Measurements from ENCODE around the gene IZUMO1R.
"Not testable (repeated sequence)": the region's sequence is repeated elsewhere in the genome, so short reads cannot be mapped to it uniquely, and the experiment has no call there.

The IZUMO1R gene

DNA sequence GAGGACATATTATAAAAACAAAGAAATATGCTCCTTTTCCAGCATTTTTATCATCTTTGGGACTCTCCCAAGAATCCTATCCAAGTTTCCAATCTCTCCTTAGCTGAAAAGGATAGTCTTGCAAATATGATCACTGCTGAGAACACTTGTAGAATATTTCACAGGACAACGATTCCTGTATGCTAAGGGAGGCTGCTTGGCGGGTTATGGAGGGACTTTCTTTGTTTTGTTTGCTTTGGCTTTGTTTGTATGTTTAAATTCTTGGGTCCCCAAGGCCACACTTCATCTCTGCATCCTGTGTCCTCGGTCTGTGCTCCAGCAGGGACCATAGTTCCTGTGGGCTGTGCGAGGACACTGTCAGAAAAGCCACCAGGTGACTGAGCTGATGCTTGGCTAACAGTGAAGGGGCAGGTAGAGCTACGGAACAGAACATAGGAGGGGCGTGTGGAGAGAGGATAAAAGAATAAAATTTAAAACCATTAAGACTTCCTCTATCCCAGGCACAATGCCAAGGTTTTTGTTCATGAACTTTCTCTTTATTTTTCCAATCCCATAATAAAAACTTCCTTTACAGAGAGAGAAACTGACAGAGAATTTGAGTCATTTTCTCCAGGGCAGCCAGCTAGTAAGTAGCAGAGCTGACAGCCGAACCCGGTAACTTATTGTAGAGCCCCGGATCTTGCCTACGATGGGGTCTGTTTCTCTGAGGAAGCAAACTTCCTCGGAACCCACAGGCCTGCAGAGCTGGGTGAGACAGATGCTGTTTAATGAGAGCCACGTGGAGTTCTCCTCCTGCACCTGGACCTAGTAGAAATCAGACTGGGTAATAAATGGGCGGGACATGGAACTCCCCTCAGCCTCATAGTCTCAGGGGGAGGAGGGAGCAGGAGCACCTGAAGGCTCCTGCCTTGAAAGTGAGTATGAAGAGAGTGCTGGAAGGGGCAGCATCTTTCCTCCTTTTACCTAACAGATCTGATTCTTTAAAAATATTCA, at the start of gene IZUMO1R:
TSS of gene IZUMO1R (plus strand) at position 615 of the 993 bp plus-strand sequence. CDS start 1,057 bp downstream, outside the sequence.
- DNase-seq (ENCODE audit: low spot score) = no peak

- no peak for DNase-seq (ENCODE audit: low spot score)
Measured at GRCh38 chr11:94271885-94272372, 32.5 kb upstream of the IZUMO1R start.

GRCh38 chr11:94272738-94273313, 31.6 kb upstream of the IZUMO1R start:
- no peak for DNase-seq (ENCODE audit: low spot score)

GRCh38 chr11:94275961-94276360, 28.4 kb upstream of the IZUMO1R start:
- DNase-seq (ENCODE audit: low spot score) = no peak

DNA sequence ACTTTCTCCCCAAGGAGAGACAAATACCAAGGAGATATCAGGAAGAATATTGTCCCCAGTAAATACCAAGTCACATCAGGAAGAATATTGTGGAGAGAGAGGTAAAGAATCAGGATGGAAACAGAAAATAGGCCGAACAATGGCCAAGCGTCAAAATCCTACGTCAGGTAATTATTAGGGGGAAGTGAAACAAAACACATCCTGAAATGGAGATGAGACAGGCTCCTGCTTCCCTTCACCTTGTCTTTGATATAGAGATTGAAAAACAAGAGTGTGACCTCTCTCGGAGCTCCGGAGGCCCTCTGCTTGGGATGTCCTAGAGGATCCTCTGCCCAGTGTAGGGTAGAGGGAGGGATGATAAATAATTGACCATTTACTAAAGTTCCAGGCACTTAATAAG, 27.4 kb upstream of the IZUMO1R start:
- DNase-seq (ENCODE audit: low spot score) = no peak

GRCh38 chr11:94278207-94278606, 26.2 kb upstream of the IZUMO1R start:
- DNase-seq (ENCODE audit: low spot score) = not testable (repeated sequence)

DNA sequence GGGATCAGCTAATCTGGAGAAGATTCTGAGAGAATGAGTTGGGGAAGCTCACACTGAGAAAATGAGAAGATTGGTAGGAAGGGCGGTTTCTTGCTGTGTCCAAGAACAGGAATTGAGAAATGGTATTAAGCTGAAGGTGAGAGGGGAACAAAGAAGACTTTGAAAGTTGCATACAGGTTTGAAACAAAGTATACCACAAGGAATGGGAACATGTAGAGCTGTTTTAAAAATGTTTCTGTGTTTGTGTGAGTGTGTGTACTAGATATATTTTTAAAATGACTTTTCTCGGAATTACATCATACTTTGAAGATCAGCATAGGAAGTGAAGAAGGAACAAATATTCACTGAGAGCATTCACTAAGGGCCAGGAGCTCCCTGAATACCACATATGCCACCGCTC, 24.4 kb upstream of the IZUMO1R start:
- no peak for DNase-seq (ENCODE audit: low spot score)

DNA sequence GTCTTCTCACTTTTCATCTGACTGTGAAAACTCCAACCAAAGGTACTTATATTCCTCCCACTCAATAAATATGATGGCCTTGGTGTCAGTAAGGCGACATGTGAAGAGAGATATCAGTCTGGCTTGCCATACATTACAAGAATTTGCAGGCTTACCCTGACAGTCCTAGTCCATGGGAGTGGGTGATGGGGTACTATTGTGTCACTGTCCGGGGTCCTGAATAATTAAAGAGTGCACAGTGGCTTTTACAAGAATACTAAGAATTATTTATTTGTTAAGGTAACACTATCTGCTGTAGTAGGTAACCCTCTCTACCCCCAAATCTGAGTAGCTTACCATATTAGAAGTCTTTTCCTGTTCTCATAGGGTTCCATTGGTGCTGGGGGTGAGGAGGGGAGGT, 23.1 kb upstream of the IZUMO1R start:
- DNase-seq (ENCODE audit: low spot score) = no peak

- DNase-seq (ENCODE audit: low spot score) = no peak
Measured at GRCh38 chr11:94283678-94284077, 20.7 kb upstream of the IZUMO1R start.

GRCh38 chr11:94295534-94295933, 8.8 kb upstream of the IZUMO1R start:
- no peak for DNase-seq (ENCODE audit: low spot score)

GRCh38 chr11:94297985-94298576, 6.3 kb upstream of the IZUMO1R start:
- no peak for DNase-seq (ENCODE audit: low spot score)

- no peak for DNase-seq (ENCODE audit: low spot score)
Measured at GRCh38 chr11:94302776-94303175, 1.6 kb upstream of the IZUMO1R start.

- DNase-seq (ENCODE audit: low spot score) = no peak
Measured at GRCh38 chr11:94305146-94305545, 766 bp downstream of the IZUMO1R start.

DNA sequence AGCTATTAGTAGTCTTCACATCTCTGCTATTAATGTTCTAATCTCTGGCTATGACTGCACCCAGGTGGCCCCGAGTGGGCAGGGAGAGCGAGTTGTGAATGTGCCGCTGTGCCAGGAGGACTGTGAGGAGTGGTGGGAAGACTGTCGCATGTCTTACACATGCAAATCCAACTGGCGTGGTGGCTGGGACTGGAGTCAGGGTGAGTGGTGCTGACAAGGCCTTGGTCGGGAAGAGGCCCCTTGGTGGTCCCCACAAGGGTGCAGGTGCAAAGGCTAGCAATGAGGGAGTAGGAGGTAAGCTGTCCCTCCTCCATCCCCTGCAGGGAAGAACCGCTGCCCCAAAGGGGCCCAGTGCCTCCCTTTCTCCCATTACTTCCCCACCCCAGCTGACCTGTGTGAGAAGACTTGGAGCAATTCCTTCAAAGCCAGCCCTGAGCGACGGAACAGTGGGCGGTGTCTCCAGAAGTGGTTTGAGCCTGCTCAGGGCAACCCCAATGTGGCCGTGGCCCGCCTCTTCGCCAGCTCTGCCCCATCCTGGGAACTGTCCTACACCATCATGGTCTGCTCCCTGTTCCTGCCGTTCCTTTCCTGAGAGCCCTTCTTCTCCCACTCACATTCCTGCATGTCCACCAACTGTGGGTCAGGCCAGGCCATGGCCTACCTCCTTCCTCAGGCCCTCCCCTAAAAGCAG, 2.9 kb downstream of the IZUMO1R start:
- DNase-seq (ENCODE audit: low spot score) = no peak

GRCh38 chr11:94308024-94308423, 3.6 kb downstream of the IZUMO1R start:
- DNase-seq (ENCODE audit: low spot score) = no peak

DNA sequence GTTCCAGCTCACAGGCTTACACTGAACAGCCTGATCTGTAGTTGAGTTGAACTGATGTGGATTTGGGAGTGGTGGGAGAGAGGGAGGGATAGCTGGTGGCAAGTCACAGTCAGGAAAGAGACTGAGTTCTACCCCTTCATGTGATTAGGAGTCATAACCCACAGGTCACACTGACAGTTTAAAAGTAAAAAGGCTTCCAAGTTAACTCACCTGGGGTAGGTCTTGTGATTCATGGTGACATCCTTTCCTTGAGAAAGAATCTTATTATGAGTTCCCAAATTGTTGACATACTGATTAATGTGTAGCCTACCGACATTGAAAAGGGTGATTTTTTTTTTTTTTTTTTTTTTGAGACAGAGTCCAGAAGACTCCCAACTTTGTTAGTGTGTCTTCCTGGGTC, 5.4 kb downstream of the IZUMO1R start:
- no peak for DNase-seq (ENCODE audit: low spot score)

DNA sequence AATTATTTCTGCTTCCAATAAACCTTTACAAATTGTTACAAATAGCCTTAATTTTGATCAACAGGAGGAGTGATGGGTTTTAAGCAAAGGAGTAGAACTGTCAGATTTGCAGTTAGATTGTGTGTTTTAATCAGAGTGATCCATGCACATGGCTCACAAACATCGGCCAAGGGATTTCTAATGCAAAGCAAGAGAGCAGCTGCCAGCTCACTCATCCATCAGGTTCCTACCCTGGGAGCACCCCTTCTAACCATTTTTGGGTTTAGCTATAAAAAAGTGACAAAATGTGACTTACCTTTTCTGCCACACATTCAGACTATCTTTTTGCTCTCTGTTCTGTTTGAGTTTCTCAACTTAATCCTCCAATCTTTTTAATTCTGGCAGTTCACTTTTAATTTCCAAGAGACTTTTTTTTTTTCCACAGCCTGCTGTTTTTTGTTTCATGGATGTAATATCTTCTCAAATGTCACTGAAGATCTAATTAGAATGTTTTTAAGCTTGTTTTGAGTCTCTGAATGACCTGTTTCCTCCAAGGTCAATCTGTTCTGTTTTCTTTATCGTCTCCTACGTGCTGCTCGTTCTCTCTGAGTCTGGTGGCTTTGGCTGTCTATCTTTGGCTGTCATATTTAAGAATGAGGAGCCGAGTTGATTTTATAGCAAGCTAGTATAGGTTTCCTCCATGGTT, 6.0 kb downstream of the IZUMO1R start:
- no peak for DNase-seq (ENCODE audit: low spot score)

DNA sequence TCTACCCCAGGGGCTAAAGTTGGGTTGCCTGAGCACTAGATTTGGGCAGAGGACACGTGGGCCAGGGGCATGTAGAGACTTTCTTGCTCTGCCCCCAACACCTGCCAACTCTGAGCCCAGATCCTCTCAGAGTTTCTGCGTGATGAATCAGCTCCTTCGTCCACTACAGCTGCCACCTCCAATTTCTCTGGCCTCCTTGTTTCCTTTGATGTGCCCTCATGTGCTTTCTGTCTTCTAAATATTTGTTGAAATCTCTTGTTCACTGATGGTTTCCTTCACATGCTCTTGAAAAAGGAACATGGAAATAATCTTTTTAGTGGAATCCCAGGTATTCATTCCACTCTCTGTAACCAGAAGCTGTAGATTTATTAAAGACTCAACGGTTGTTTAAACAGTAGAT, 8.0 kb downstream of the IZUMO1R start:
- no peak for DNase-seq (ENCODE audit: low spot score)

DNA sequence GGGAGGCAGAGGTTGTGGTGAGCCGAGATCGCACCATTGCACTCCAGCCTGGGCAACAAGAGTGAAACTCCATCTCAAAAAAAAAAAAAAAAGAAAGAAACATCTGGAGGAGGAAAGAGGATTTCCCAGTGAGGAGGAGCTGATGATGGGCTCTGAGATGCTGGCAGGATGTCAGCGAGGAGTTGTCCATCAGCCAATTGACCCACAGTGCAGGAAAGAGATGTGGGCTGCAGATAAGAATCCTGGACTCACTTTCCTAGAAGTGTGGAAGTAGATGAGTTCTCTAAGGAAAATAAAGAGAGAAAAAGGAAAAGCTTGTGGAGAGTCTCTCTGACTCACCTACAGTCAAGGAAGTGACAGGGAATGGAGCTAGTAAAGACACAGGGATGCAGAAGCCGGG, 9.7 kb downstream of the IZUMO1R start:
- no peak for DNase-seq (ENCODE audit: low spot score)

DNA sequence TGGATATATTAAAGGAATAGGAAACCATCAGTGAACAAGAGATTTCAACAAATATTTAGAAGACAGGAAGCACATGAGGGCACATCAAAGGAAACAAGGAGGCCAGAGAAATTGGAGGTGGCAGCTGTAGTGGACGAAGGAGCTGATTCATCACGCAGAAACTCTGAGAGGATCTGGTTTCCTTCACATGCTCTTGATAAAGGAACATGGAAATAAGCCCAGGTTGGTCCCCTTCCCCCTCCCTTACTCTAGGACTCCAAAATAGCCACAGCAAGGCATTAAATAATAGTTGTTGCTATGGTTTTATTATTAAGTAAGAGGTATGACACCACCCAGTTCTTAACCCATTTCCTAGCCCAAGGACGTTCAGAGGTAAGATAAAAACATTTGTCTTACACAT, 11.3 kb downstream of the IZUMO1R start:
- DNase-seq (ENCODE audit: low spot score) = no peak

GRCh38 chr11:94322501-94322900, 18.1 kb downstream of the IZUMO1R start:
- DNase-seq (ENCODE audit: low spot score) = no peak

DNA sequence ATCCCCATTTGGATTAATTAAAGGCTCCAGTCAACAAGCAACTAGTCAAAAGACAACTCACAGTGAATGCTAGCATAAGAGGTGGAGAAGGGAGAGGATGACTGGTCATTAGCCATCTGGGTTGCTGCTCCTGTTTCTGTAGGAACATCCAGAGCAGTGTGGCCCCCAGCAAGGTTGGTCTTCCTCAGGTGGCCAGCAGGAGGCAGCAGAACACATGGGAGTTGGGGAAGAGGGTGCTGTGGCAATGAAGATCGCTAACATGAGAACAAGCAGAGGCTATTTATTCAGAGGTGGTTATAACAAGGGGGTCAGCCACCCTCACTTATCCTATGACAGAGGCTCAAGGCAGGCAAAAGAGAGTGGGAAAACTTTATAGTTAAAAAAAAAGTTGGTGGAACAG, 21.3 kb downstream of the IZUMO1R start:
- peak; percentile 43 for DNase-seq (ENCODE audit: low spot score)

Data from SW480 (cell line).